Tibial nerve (tissue), 4 donors: ENCODE measurements around the gene CFAP46.

Source experiments
- CTCF ChIP-seq, 5 experiments: fragments of 200-600 bp in 3 of 5; fragments of 450-650 bp in 2 of 5; sonication (generic) in 3 of 5; IDR thresholded peaks; one replicate each; pipeline ENCODE4 v1.5.1; 2016 to 2019; ENCODE audit warnings: antibody characterized with exemption in 5 of 5, mild to moderate bottlenecking in 3 of 5, moderate library complexity in 2 of 5
- EP300 ChIP-seq, 2 donors: sonication (generic); formaldehyde crosslinking; IDR thresholded peaks; one replicate each; pipeline ENCODE4 v1.6.1; 2017; ENCODE audit warnings: antibody characterized with exemption in 2 of 2, mild to moderate bottlenecking in 1 of 2
- POLR2A ChIP-seq, 2 donors: fragments of 450-650 bp; IDR thresholded peaks; one replicate each; pipeline ENCODE4 v1.6.1; 2017; ENCODE audit warnings: antibody characterized with exemption in 2 of 2, mild to moderate bottlenecking in 2 of 2, moderate library complexity in 2 of 2

- TF ChIP-seq CTCF (IDR thresholded peaks at IDR 0.05) (no peak), POLR2A (IDR thresholded peaks at IDR 0.05) (no peak), EP300 (IDR thresholded peaks at IDR 0.05) (no peak)
Observed at GRCh38 chr10:132986076-132986475, 43.7 kb upstream of the CFAP46 start.
